Measurements from ENCODE around the gene ATP11C. TPM values are rescaled to one million over a fixed set of nuclear protein-coding genes. Genes with fewer than 3 reads are reported as not detected.
A peak's percentile ranks its signal among the peaks of the same experiment; 100 is the strongest.

Gene ATP11C
- total RNA-seq, 1 experiment from 2014 or later, result 38.6 TPM

Small RNAs within 50 kb of the gene (microRNA-seq; reads per million reads assigned to microRNA genes)
- 105 reads per million, percentile 64 among the genes with 10 or more reads in this experiment for gene MIR505 (ENCODE audit: borderline number of aligned reads)

Other genes with a start within 250 kb of the ATP11C start
- 0.48 to 1.0 TPM (median 0.64 TPM) in 3 replicates for gene MCF2, start 224.9 kb downstream of the ATP11C start, total RNA-seq (2021)
- gene CXorf66, start 32.5 kb upstream of the ATP11C start, total RNA-seq (2021), result not detected in 3 replicates

Data from WTC11 (cell line).